ENCODE data around the gene MLPH.

The MLPH gene

DNA sequence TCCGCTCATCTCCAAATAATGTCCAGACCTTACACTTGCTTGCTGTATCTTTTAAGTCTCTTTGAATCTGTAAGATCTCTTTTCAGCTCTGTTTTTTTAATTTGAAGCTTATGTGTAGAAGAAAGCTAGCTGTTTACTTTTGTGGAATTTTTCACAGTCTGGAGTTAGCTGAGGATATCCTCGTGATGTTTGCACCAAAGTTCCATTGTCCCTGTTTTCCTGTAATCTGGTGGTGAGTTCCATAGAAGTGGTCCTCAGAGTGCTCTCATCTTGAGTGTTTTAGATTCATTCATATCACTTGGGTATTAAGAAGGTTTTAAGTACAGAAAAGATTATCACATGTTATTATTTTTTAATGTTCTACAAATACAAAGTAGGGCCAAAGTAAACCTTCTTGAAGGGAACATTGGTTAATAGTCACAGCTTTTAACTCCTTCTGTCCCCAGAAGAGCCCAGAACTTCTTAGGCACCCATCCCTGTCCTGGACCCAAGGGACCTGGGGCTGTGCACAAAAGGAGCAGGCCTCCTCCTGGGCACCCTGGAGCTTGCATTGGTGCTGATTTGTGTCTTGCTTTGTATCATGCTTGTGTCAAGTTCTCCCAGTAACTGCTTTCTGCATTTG lies 15.0 kb downstream of the MLPH start:
- DNase-seq, result no peak

DNA sequence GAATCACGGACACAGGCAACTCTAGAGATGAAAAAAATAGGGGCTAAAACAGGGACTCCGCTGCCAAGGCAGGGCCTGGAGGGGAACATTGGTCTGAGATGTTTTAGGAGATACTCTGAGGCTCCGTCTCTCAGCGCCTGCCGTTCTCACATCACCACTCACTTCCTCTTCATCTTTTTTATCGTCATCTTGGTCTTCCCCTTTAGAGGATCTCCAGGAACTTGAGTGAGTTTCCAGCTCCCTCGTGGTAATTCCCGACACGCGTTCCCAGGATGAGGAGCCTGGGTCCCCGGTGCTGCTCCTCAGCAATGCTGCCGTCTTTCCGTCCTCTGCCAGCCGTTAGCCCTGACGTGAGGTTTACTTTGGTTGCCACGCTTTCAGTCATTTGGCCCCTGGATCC lies 16.1 kb downstream of the MLPH start:
- no peak for DNase-seq

- DNase-seq, result no peak
Observed at GRCh38 chr2:237505188-237505939, 18.3 kb downstream of the MLPH start.

GRCh38 chr2:237507512-237507911 lies 20.5 kb downstream of the MLPH start:
- no peak for DNase-seq

- DNase-seq, result no peak
Observed at GRCh38 chr2:237508361-237508760, 21.3 kb downstream of the MLPH start.

GRCh38 chr2:237509151-237509550 lies 22.1 kb downstream of the MLPH start:
- DNase-seq, result no peak

GRCh38 chr2:237509905-237510304 lies 22.9 kb downstream of the MLPH start:
- DNase-seq, result no peak

DNA sequence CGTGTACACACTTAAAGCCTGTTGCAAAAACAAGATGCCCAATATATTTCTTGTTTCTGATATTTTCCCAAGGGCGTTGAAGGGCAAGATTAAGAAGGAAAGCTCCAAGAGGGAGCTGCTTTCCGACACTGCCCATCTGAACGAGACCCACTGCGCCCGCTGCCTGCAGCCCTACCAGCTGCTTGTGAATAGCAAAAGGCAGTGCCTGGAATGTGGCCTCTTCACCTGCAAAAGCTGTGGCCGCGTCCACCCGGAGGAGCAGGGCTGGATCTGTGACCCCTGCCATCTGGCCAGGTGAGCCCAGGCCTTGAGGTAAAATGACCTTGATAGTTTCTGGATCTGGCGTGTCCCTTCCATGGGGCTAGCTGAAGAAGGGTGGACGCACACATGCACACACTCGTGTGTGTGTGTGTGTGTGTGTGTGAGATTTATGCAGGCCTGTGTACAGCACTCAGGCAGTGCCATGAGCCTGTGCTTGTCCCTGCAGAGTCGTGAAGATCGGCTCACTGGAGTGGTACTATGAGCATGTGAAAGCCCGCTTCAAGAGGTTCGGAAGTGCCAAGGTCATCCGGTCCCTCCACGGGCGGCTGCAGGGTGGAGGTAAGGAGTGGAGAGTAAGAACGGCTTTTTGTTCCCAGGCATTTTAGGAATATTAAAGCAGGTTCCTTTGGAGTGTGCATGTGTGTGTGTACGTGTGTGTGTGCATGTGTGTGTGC lies 23.6 kb downstream of the MLPH start:
- no peak for DNase-seq

GRCh38 chr2:237511433-237511832 lies 24.4 kb downstream of the MLPH start:
- DNase-seq, result no peak

GRCh38 chr2:237511885-237512405 lies 24.9 kb downstream of the MLPH start:
- DNase-seq, result no peak

DNA sequence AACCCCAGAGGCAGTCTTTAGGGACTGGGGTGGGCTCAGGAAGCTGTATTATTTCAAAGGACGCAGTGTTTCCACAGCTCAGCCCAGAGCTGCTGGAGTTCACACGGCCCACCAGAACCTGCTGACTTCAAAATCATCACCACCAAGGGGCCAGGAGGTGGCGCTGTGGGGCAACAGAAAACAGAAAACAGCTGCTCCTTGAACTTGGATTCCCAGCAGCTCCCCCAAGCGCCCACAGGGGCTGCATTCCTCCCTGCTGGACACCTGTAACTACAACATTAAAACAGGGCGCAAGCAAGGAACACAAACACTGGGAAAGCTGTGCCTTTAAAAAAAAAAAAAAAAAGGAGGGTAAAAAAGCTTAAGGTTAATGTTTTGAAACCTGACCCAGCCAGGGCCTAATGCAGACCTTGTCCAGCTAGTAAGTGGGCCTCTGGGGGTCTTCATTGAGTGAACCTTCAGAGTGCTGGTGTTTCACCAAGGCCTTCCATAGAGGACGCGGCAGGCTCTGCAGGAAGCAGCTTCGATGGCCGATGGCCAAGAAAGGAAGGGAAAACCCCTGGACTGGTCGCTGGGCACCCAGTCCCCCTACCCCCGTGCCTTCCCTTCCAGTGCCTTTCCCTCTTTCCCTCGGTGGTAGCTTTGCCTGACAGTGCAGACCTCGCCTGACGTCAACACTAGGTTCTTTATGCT lies 25.9 kb downstream of the MLPH start:
- DNase-seq, result peak; percentile 70 to 95

GRCh38 chr2:237513693-237514092 lies 26.6 kb downstream of the MLPH start:
- no peak for DNase-seq

- no peak for DNase-seq
Observed at GRCh38 chr2:237514474-237515130, 27.6 kb downstream of the MLPH start.

GRCh38 chr2:237515166-237515565 lies 28.1 kb downstream of the MLPH start:
- DNase-seq, result no peak

DNA sequence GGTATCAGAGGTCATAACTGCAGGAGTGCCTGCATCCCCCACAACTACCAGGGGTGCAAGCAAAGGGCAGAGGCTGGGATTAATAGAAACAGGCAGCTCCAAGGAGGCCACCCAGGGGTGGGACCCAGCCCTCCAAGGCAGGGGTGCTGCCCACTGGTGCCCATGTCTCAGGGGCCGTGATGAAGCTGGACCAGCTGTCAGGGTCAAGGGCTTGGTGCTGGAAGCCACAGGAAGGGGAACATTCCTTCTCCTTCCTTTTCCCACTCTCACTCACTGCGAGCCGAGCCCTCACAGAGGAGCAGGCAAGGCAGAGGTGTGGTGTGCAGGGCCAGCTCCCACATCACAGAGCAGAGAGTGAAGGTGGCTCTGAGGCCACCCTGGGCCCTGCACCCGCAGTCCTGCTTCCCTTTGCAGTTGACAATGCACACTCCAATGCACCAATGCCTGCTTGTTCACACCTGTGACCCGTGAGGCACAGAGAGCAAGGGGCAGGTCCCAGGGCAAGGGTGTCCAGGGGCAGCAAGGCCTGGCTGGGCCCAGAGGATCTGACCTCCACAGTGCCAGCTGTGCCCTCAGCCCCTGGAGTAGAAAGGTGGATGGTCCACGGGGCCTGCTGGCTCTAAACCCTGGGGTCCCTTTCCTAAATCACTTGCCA lies 28.7 kb downstream of the MLPH start:
- DNase-seq, result no peak

DNA sequence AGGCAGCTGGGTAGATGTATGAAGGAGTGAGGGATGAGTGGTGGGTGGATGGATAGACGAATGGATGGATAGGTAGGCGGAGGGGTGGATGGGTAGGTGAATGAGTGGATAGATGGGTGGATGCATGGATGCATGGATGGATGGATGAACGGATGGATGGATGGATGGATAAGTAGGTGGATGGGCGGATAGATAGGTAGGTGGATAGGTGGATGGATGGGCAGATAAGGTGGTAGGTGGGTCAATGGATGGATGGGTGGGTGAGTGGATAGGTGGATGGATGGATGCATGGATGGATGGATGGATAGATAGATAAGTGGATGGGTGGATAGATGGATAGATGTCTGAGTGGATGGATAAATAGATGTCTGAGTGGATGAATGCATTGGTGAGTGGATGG lies 30.1 kb downstream of the MLPH start:
- no peak for DNase-seq

DNA sequence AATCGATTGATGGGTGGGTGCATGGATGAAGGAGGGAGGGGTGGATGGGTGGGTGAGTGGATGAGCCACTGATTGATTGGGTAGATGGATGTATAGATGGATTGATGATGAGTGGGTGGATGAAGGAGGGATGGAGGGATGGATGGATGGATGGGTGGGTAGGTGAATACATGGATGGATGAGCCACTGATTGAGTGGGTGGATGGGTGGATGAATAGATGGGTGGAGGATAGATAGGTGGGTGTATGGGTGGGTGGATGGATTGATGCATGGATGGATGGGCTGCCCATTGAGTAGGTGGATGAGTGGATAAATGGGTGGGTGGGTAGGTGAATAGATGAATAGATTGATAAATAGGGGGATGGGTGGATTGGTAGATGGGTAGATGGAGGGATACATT lies 30.9 kb downstream of the MLPH start:
- no peak for DNase-seq

- no peak for DNase-seq
Observed at GRCh38 chr2:237519506-237520245, 32.6 kb downstream of the MLPH start.

DNA sequence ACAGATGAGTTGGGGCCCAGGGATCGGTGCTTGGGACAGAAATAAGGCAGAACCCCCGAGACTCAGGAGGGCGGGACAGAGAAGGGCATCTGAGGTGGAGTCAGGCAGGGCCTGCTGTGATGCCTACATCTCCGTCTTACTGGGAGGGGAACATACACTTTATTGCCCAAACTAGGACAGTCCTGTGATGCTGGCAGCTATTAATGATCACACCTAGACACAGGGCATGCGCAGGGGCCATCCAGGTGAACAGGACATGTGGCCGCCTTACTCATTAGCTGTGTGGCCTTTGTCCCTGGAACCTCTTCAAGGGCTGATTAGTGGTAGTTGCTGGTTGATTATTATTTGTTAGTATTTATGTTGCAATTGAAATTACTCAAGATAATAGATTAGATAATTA lies 33.2 kb downstream of the MLPH start:
- DNase-seq, result no peak

DNA sequence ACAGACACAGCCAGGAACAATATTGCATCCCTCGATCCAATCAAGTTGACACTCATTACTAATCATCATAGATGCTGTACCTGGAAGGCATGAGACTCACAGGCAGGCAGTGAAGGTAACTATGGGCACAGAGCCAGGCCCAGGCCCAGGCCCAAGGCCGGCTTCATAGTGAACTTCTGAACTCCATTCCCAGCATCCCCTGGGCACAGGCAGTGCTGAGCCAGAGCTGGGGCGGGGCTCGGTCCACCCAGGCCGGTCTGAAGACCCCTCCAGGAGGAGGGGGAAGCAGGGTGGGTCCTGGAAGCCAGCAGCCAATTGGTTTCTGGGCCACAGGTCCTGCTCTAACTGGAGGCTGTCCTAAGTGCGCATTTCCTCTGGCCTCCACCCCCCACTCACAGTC lies 37.6 kb downstream of the MLPH start:
- DNase-seq, result no peak

DNA sequence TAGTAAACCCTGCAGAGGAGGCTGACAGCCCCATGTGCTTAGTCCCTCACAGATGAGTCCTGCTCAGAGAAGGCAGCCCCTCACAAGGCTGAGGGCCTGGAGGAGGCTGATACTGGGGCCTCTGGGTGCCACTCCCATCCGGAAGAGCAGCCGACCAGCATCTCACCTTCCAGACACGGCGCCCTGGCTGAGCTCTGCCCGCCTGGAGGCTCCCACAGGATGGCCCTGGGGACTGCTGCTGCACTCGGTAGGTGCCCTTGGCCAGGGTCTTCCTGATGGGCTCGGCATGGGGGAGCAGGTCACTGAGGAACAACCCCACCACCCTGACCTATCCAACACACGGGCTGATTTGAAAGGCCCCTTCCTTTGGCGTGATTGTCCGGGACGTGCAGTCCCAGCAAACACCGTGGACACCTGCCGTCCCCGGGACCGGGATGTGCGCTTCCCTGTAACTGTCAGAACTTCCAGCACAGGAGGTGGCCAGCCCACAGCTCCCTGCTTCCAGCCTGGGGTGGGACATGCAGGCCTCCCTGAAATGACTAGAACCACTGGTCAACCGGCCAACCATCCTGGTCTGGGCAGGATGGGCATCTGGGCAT lies 38.6 kb downstream of the MLPH start:
- no peak for DNase-seq

Data from NCI-H526 (cell line).